H7 (cell line): ENCODE measurements around the gene FOXD4L6. TPM values are rescaled to one million over a fixed set of nuclear protein-coding genes. Genes with fewer than 3 reads are reported as not detected.
"Not testable (repeated sequence)": the region's sequence is repeated elsewhere in the genome, so short reads cannot be mapped to it uniquely, and the experiment has no call there.

Source experiments
- DNase-seq: peaks from one replicate; pipeline ENCODE4 v3.0.0; 2012
- H3K27me3 ChIP-seq: 2 replicates; pipeline ENCODE4 v1.6.0; 2011; ENCODE audit warnings: mild to moderate bottlenecking, low read length; ENCODE audit not compliant: control insufficient read depth, insufficient read depth
- H3K36me3 ChIP-seq: replicated peaks from 2 replicates; pipeline ENCODE4 v1.5.1; 2011; ENCODE audit warnings: low read length; ENCODE audit not compliant: control insufficient read depth, insufficient read depth
- H3K4me3 ChIP-seq: 2 replicates; pipeline ENCODE4 v1.5.1; 2011; ENCODE audit warnings: low read depth, mild to moderate bottlenecking, control low read depth, low read length, moderate library complexity; ENCODE audit not compliant: insufficient read depth
- total RNA-seq: library from RNA; depleted of rRNA; stranded (reverse); fragments of >200 nt; shearing (Covaris generic); gene quantifications from 2 replicates; pipeline ENCODE4 v1.2.3, GENCODE V29; 2014

FOXD4L6 gene
- total RNA-seq, 1 experiment from 2014 or later, result not detected

DNA sequence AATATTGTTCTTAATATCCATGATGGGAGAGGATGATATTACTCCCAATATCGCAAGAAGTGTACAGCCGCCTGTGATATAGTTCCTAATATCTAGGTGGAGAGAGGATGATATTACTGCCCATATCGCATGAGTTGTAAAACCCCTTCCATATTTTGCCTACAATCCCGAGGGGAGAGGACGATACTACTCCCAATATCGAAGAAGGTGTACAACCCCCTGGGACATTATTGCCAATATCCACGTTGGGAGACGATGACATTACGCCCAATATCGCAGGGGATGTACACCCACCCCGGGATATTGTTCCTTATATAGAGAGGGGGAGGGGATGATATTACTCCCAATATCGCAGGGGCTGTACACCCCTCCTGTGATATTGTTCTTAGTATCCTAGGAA is 17.1 kb downstream of the FOXD4L6 start:
- H3K27me3 ChIP-seq, result peaks cover 23% of the 10 kb centered on the region
- DNase-seq, H3K36me3 ChIP-seq, H3K4me3 ChIP-seq: not testable (repeated sequence)

DNA sequence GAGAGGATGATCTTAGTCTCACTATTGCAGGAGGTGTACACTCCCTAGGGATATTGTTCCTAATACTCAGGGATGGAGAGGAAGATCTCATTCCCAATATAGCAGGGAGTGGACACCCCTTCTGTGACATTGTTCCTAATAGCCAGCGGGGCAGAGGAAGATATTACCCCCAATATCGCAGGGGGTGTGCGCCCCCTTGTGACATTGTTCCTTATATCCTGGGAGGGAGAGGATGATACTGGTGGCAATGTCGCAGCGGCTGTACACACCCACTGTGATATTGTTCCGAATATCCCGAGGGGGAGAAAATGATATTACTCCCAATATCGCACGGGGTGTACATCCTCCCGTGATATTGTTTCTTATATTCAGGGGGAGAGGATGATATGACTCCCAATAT is 17.6 kb downstream of the FOXD4L6 start:
- H3K36me3 ChIP-seq, H3K4me3 ChIP-seq, DNase-seq: not testable (repeated sequence)
- H3K27me3 ChIP-seq, result peaks cover 23% of the 10 kb centered on the region

DNA sequence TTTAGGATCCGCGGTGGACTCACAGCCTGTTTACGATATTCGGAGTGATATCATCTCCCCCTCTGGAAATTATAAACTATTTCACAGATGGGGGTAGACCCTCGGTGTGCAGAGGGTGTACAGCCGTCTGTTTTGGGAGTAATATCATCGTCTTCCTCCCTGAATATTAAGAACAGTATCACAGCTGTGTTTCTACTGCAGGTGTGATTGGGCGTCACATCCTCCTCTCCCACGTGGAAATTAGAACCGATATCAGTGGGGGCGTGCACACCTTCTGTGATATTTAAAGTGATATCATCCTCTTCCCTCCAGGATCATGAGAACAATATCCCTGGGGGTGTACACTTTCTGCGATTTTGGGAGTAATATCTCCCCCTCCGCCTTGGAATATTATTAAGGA is 19.2 kb downstream of the FOXD4L6 start:
- H3K27me3 ChIP-seq, result peaks cover 24% of the 10 kb centered on the region
- DNase-seq, H3K36me3 ChIP-seq, H3K4me3 ChIP-seq: not testable (repeated sequence)

DNA sequence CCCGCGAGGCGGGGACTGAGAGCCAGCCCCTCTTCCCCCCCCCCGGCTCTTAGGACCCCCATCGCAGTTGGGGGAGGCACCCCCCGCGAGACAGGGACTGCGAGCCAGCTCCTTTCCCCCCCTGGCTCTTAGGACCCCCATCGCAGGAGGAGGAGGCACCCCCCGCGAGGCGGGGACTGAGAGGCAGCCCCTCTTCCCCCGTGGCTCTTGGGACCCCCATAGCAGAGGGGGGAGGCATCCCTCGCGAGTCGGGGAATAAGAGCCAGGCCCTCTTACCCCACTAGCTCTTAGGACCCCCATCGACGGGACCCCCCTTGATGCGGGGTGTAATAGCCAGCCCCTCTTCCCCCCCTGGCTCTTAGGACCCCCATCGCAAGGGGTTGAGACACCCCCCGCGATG is 19.7 kb downstream of the FOXD4L6 start:
- H3K36me3 ChIP-seq, DNase-seq, H3K4me3 ChIP-seq: not testable (repeated sequence)
- H3K27me3 ChIP-seq, result peaks cover 24% of the 10 kb centered on the region

DNA sequence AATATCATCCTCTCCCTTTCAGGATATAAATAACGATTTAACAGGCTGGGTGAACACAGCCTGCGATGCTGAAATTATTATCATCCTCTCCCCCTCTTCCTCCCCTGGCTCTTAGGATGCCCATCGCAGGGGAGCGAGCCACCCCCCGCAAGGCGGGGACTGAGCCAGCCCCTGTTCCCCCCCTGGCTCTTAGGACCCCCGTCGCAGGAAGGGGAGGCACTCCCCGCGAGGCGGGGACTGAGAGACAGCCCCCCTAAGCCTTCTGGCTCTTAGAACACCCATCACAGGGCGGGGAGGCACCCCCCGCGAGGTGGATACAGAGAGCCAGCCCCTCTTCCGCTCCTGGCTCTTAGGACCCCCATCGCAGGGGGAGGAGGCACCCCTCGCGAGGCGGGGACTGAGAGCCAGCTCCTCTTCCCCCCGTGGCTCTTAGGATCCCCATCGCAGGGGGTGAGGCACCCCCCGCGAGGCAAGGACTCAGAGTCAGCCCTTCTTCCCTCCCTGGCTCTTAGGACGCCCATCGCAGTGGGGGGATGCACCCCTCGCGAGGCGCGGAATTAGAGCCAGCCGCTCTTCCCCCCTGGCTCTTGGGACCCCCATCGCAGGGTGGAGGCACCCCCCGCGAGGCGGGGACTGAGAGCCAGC is 21.9 kb downstream of the FOXD4L6 start:
- H3K36me3 ChIP-seq, H3K4me3 ChIP-seq, DNase-seq: not testable (repeated sequence)
- peaks cover 26% of the 10 kb centered on the region for H3K27me3 ChIP-seq

DNA sequence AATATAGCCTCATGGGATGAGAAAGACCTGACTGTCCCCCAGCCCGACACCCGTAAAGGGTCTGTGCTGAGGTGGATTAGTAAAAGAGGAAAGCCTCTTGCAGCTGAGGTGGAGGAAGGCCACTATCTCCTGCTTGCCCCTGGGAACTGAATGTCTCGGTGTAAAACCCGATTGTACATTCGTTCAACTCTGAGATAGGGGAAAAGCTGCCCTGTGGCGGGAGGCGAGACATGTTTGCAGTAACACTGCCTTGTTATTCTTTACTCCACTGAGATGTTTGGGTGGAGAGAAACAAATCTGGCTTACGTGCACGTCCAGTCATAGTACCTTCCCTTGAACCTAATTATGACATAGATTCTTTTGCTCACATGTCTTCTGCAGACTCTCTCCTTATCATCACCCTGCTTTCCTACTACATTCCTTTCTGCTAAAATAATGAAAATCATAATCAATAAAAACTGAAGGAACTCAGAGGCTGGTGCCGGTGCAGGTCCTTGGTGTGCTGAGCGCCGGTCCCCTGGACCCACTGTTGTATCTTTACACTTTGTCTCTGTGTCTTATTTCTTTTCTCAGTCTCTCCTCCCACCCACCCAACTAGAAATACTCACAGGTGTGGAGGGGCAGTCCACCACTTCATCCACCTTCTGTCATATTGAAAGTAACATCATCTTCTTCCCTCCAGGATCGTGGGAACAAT is 22.8 kb downstream of the FOXD4L6 start:
- not testable (repeated sequence) for DNase-seq, H3K4me3 ChIP-seq, H3K36me3 ChIP-seq
- peaks cover 25% of the 10 kb centered on the region for H3K27me3 ChIP-seq

DNA sequence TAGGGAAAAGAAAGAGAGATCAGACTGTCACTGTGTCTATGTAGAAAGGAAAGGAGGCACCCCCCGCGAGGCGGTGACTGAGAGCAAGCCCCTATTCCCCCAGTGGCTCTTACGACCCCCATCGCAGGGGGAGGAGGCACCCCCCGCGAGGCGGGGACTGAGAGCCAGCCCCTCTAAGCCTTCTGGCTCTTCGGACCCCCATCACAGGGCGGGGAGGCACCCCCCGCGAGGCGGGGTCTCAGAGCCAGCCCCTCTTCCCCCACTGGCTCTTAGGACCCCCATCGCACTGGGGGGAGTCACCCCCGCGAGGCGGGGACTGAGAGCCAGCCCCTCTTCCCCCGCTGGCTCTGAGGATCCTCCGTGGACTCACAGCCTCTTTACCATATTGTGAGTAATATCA is 23.9 kb downstream of the FOXD4L6 start:
- H3K4me3 ChIP-seq, H3K36me3 ChIP-seq, DNase-seq: not testable (repeated sequence)
- H3K27me3 ChIP-seq, result peaks cover 25% of the 10 kb centered on the region

DNA sequence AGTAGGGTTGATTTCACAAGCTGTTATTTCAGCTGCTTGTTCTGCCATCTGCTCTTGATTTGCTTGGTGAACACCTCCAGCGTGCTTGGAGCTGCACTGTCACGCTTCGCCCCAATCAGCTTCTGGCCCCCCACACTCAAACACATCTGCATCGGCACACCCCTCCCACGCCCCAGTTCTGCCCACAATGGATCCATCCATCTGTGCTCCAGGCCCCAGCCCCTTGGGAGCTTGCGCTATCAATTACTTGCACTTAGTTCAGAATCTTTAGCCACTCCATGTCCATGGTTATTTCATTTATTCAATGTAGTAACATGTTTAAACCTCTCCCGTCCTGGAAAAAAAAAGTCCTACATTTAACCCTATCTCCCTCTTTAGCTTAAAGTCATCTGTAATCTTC is 28.0 kb downstream of the FOXD4L6 start:
- not testable (repeated sequence) for H3K27me3 ChIP-seq, H3K36me3 ChIP-seq, H3K4me3 ChIP-seq, DNase-seq

DNA sequence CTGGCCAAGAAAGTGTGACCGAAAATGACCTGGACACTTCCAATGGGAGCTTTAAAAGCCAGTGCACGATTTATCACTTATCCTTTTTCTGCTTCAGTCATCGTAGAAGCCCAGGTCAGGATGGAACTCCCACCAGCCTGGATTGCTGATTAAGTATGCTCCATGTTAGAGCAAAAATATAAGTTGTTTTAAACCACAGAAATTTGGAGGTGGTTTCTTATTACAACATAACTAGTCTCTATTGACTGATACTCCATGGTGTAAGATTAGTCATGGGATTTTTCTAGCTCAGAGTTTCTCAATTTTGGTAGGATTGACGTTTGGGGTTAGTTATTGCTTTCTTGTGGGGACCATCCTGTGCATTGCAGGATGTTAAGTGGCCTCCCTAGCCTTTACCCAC is 29.7 kb downstream of the FOXD4L6 start:
- not testable (repeated sequence) for H3K27me3 ChIP-seq, H3K4me3 ChIP-seq, DNase-seq, H3K36me3 ChIP-seq

DNA sequence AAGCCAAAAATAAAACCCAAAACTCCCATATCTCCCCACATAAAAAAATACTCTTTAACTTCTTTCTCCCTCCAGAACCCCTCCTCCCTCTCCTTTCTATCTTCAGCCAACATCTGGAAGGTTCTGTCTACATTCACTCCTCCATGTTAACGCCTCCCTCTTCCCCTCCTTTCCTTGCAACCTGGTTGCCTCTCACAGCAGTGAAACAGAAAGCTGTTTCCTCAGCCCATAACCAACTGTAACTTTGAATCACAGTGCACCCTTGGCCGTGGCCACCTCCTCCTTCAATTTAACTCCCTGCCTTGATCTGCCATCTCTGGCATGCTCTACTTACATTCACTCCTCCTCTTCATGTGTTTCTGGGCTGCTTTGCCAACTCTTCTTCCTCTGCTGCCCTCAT is 33.4 kb downstream of the FOXD4L6 start:
- H3K27me3 ChIP-seq, H3K4me3 ChIP-seq, H3K36me3 ChIP-seq, DNase-seq: not testable (repeated sequence)

DNA sequence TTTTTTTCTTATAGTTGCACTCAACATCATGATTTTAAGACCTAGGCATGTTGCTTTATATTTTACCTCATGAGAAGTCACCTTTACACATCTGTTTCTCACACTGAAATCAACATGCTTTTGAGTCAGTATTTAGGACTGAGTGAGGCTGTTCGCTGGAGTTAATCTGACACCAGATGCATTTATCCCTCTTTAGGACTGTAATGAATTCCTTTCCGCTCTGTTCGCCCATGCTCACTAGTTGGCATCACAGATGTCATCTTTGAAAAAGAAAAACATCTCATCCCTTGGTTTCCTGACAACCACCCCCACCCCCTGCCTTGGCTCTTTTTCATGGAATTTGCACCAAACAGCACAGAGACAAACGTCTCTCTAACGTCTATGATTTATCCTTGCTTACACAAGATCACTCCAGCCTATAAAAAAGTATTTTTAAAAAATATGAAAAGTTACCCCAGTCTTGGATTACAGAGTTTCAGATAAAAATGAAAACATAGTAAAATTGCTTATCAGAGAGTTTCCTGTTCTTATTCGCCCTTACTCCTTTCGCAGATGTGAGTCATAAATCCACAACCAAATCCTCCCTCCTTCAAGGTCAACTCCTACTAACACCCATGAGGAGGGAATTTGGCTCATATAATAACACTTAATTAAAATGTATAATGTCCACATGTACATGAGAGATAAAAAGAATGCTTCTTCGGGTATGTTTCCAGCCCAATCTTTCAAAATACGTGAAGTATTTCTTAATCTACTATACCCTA is 34.3 kb downstream of the FOXD4L6 start:
- H3K36me3 ChIP-seq, DNase-seq, H3K27me3 ChIP-seq, H3K4me3 ChIP-seq: not testable (repeated sequence)

DNA sequence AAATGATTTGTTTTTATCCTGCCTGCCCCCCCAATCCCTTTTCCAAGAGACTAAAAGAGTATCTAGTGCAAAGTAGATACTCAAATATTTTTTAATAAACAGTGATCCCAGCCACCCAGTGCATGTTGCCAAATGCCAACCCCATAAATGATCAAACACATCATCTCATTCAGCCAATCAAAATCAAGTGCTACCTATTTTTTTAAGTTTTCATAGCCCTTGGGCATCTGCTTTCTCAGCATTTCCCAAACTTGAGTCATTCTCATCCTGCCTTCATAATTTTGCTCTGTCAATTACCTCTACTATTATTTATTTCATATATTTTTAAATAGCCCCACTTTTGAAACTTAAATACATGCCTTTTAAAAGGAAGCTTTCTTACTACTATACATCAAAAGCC is 37.6 kb downstream of the FOXD4L6 start:
- H3K4me3 ChIP-seq, DNase-seq, H3K27me3 ChIP-seq, H3K36me3 ChIP-seq: not testable (repeated sequence)

DNA sequence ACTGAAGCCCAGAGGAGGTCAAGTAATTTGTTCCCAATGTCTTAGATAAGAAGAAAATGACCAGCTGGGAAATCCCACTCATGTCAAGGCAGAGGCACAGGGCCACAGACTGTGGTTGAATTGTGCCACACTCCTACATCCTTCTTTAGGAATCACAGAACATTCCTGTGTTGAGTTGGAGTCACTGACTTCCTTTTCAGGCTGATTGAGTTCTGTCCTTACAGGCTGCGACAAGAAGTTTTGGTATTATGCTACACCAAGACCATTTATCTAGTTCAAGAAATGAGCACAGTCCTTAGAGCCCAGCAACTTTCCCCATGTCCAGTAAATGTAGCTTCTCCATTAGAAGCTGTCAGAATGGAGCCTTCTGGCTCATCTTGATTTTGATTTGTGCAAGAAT is 38.1 kb downstream of the FOXD4L6 start:
- not testable (repeated sequence) for H3K36me3 ChIP-seq, H3K27me3 ChIP-seq, DNase-seq, H3K4me3 ChIP-seq

DNA sequence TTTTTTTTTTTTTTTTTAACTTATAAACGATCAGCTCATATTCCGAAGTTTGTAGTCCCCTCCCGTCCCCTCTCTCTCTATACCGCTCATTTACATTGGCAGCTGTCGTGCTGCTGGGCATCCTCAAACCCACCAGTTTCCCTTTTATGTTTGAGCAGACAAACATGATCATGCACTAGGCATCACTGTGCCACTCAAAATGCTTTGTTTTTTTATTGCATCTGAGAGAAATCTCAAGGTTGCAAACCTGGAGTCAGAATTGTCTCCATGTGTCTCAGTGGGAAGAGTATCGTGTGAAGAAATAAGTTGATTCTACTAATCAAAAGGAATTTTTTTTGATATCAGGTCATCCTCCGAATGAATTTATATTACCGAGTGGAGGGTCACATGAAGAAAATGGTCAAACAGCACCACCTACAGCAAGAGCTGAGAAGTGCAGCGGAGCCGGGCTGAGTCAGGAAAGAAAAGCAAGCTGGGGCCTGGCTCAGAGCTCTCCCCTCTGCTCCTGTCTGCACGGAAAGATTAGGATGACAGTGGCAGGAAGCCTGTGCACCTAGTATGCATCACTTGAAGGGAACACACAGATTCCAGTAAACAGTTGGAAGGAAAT is 39.9 kb downstream of the FOXD4L6 start:
- not testable (repeated sequence) for H3K4me3 ChIP-seq, DNase-seq, H3K36me3 ChIP-seq, H3K27me3 ChIP-seq

DNA sequence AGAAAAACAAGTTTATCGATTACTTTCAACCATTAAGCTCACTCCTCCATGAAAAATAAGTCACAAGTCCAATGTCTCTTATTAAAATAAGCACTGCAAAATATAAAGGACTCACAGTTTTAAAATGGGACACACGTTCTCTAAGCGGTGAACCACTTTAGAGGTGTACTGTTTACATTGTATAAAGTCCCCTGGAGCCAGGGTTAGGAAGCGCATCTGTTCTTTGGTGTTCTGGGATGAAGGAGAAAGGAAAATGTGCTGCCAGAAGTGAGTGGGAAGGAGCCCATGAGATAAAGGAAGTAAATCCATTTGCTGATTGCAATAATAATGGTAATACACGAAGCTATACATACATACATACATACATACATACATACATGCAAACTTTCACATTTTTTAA is 40.6 kb downstream of the FOXD4L6 start:
- H3K36me3 ChIP-seq, H3K4me3 ChIP-seq, H3K27me3 ChIP-seq, DNase-seq: not testable (repeated sequence)
